ENCODE measurements around the gene ZNF888. TPM values are rescaled to one million over a fixed set of nuclear protein-coding genes. Genes with fewer than 3 reads are reported as not detected.

ZNF888 gene
- total RNA-seq, 1 donor from 2014 or later = 11.9 TPM

Other genes starting within 250 kb of the ZNF888 start
- gene ZNF611, start 188.4 kb downstream of the ZNF888 start, total RNA-seq = 33.5 and 41.9 TPM in 2 replicates
- 25.2 and 30.5 TPM in 2 replicates for gene ZNF600, start 136.6 kb downstream of the ZNF888 start, total RNA-seq
- 18.4 and 24.6 TPM in 2 replicates for gene ZNF28, start 101.8 kb downstream of the ZNF888 start, total RNA-seq
- gene ZNF468, start 65.8 kb downstream of the ZNF888 start, total RNA-seq = 28.3 and 32.9 TPM in 2 replicates
- 23.0 and 24.0 TPM in 2 replicates for gene ZNF320, start 25.8 kb downstream of the ZNF888 start, total RNA-seq
- gene ZNF816, start 39.5 kb upstream of the ZNF888 start, total RNA-seq = 17.0 and 18.0 TPM in 2 replicates
- 0.11 and 0.12 TPM in 2 replicates for gene ERVV-1, start 90.5 kb upstream of the ZNF888 start, total RNA-seq
- gene ERVV-2, start 121.3 kb upstream of the ZNF888 start, total RNA-seq = not detected in 2 replicates
- gene ZNF160, start 180.0 kb upstream of the ZNF888 start, total RNA-seq = 46.3 and 61.3 TPM in 2 replicates
- gene ZNF415, start 209.5 kb upstream of the ZNF888 start, total RNA-seq = 2.7 and 5.8 TPM in 2 replicates
- gene ZNF347, start 235.6 kb upstream of the ZNF888 start, total RNA-seq = 17.7 and 19.9 TPM in 2 replicates

All from activated B cell treated with CpG ODN at 0.5 μM for 24 hours (primary cell).